ENCODE measurements around the gene BAIAP2. TPM values are rescaled to one million over a fixed set of nuclear protein-coding genes. Genes with fewer than 3 reads are reported as not detected.

The BAIAP2 gene
- total RNA-seq, 1 donor from 2014 or later = 7.3 TPM

DNA sequence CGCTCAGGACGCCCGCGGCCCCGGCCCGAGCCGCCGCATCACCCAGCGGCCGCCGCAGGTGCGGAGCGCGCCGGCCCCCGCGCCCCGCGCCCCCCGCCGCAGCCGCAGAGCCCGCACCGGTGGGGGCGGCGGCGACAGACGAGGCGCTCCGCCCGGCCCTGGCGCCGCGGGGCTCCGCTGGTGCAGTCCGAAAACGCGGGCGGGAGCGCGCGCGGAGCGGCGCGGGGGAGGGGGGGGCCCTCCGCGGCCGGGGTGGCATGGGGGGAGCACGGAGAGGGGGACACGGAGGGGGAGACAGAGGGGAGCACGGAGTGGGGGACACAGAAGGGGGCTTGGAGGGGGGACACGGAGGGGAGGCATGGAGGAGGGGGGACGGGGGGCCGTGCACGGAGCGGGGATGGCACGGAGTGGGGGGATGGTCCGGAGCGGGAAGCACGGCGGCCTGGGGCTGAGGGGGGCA, 131.1 kb downstream of the BAIAP2 start, which contains the start of gene AATK:
AATK (minus strand) TSS at position 189 of the 460 bp plus-strand sequence. CDS start 229 bp downstream, outside the sequence.
- H3K9ac ChIP-seq (ENCODE audit: low read depth in 1 of 3, low read length in 3 of 3) = no peak within 1 kb of the TSS
- H3K4me1 ChIP-seq (ENCODE audit: control insufficient read depth in 3 of 3, insufficient read depth in 3 of 3, low read length in 3 of 3) = peaks cover 0 to 3% (median 0%) of the 10 kb centered on the region in 3 donors
- peak within 1 kb of the TSS in 1 of 3 donors; percentile 13 for H3K4me3 ChIP-seq (ENCODE audit: low read length in 3 of 3)
- no peaks in the 10 kb centered on the region for H3K36me3 ChIP-seq (ENCODE audit: control insufficient read depth in 3 of 3, insufficient read depth in 3 of 3, low read length in 3 of 3)
- H3K27ac ChIP-seq (ENCODE audit: low read depth, low read length) = no peak within 1 kb of the TSS
- H3K9me3 ChIP-seq (ENCODE audit: control insufficient read depth in 3 of 3, low read length in 3 of 3) = no peaks in the 10 kb centered on the region
- H3K27me3 ChIP-seq (ENCODE audit: control insufficient read depth in 3 of 3, insufficient read depth in 3 of 3, low read length in 3 of 3) = peaks cover 40 to 60% (median 43%) of the 10 kb centered on the region in 3 donors

Small RNA genes lying within 50 kb of the gene (small RNA-seq; reads per million reads assigned to genes)
- not detected for gene MIR1250
- gene MIR3065 = 38.8 reads per million, percentile 95 among the genes with 10 or more reads in this experiment
- not detected for gene MIR657

Other genes with a start within 250 kb of the BAIAP2 start
- 12.5 TPM for gene CHMP6, start 43.3 kb upstream of the BAIAP2 start, total RNA-seq
- gene PVALEF, start 130.4 kb downstream of the BAIAP2 start, total RNA-seq = not detected
- 10.4 TPM for gene AATK, start 131.1 kb downstream of the BAIAP2 start, total RNA-seq
- gene CEP131, start 187.8 kb downstream of the BAIAP2 start, total RNA-seq = 10.4 TPM
- 5.2 TPM for gene TEPSIN, start 203.9 kb downstream of the BAIAP2 start, total RNA-seq
- gene NDUFAF8, start 204.2 kb downstream of the BAIAP2 start, total RNA-seq = 15.7 TPM

All from skeletal muscle tissue (tissue), 5 donors.